Measurements from ENCODE around the gene TMEM115.

Gene TMEM115

GRCh38 chr3:50358911-50359759 is at the start of gene TMEM115:
TSS of gene TMEM115 (minus strand) at chr3:50359521. CDS start at chr3:50359063, 458 bp downstream.
- peak; percentile 95 for DNase-seq (ENCODE audit: low spot score)

- no peak for DNase-seq (ENCODE audit: low spot score)
Measured at GRCh38 chr3:50408443-50408944, 49.2 kb upstream of the TMEM115 start.

- no peak for DNase-seq (ENCODE audit: low spot score)
Measured at GRCh38 chr3:50406487-50406886, 47.2 kb upstream of the TMEM115 start.

- no peak for DNase-seq (ENCODE audit: low spot score)
Measured at GRCh38 chr3:50405249-50405648, 45.9 kb upstream of the TMEM115 start.

GRCh38 chr3:50401978-50402595 is 42.8 kb upstream of the TMEM115 start:
- DNase-seq (ENCODE audit: low spot score), result no peak

GRCh38 chr3:50396502-50396901 is 37.2 kb upstream of the TMEM115 start:
- no peak for DNase-seq (ENCODE audit: low spot score)

- DNase-seq (ENCODE audit: low spot score), result no peak
Measured at GRCh38 chr3:50395070-50395860, 35.9 kb upstream of the TMEM115 start.

GRCh38 chr3:50393061-50393460 is 33.7 kb upstream of the TMEM115 start:
- no peak for DNase-seq (ENCODE audit: low spot score)

GRCh38 chr3:50392101-50392715 is 32.9 kb upstream of the TMEM115 start:
- DNase-seq (ENCODE audit: low spot score), result no peak

- no peak for DNase-seq (ENCODE audit: low spot score)
Measured at GRCh38 chr3:50390508-50391224, 31.3 kb upstream of the TMEM115 start.

GRCh38 chr3:50389414-50389767 is 30.1 kb upstream of the TMEM115 start:
- DNase-seq (ENCODE audit: low spot score), result no peak

GRCh38 chr3:50388720-50389413 is 29.5 kb upstream of the TMEM115 start:
- no peak for DNase-seq (ENCODE audit: low spot score)

- peak; percentile 73 for DNase-seq (ENCODE audit: low spot score)
Measured at GRCh38 chr3:50388016-50388719, 28.8 kb upstream of the TMEM115 start.

GRCh38 chr3:50385754-50386153 is 26.4 kb upstream of the TMEM115 start:
- no peak for DNase-seq (ENCODE audit: low spot score)

- no peak for DNase-seq (ENCODE audit: low spot score)
Measured at GRCh38 chr3:50383750-50384149, 24.4 kb upstream of the TMEM115 start.

GRCh38 chr3:50382722-50383121 is 23.4 kb upstream of the TMEM115 start:
- DNase-seq (ENCODE audit: low spot score), result no peak

- DNase-seq (ENCODE audit: low spot score), result no peak
Measured at GRCh38 chr3:50381383-50381782, 22.1 kb upstream of the TMEM115 start.

- DNase-seq (ENCODE audit: low spot score), result no peak
Measured at GRCh38 chr3:50380405-50381085, 21.2 kb upstream of the TMEM115 start.

- no peak for DNase-seq (ENCODE audit: low spot score)
Measured at GRCh38 chr3:50378757-50379156, 19.4 kb upstream of the TMEM115 start.

GRCh38 chr3:50378024-50378423 is 18.7 kb upstream of the TMEM115 start:
- DNase-seq (ENCODE audit: low spot score), result no peak

Measured in HuH-7.5 (cell line).